A549 (cell line): ENCODE data around the gene NTNG2.

ENCODE experiments used
- ATOH8 ChIP-seq: fragments of 250-450 bp; sonication (Bioruptor Pico); IDR thresholded peaks from 2 replicates; pipeline ENCODE4 v1.5.0; 2020; ENCODE audit warnings: low read depth, mild to moderate bottlenecking, moderate library complexity
- BHLHE40 ChIP-seq: IDR thresholded peaks from 2 replicates; pipeline ENCODE4 v1.6.1; 2012; ENCODE audit warnings: low read depth, low read length, inconsistent platforms
- CEBPB ChIP-seq, 2 experiments: fragments of >200 bp in 1 of 2; sonication (Bioruptor Twin) in 1 of 2; formaldehyde crosslinking in 1 of 2; IDR thresholded peaks; 2 replicates each; pipeline ENCODE4 v1.6.1; 2012 to 2016
- CHD2 ChIP-seq: fragments of 150-350 bp; IDR thresholded peaks from 2 replicates; pipeline ENCODE4 v1.6.1; 2014; ENCODE audit warnings: low read length; ENCODE audit not compliant: partially characterized antibody
- CTCF ChIP-seq: fragments of >200 bp; sonication (Bioruptor Twin); formaldehyde crosslinking; IDR thresholded peaks from 3 replicates; pipeline ENCODE4 v1.5.1; 2016
- HEYL ChIP-seq: fragments of 250-450 bp; sonication (Bioruptor Pico); IDR thresholded peaks from 2 replicates; pipeline ENCODE4 v1.8.0; 2021; ENCODE audit warnings: mild to moderate bottlenecking, moderate library complexity
- JUN ChIP-seq, 2 experiments: fragments of >200 bp; sonication (Bioruptor Twin); formaldehyde crosslinking; IDR thresholded peaks; 2 replicates in 1 of 2; 3 replicates in 1 of 2; pipeline ENCODE4 v1.6.1; 2016 to 2017
- NR3C1 ChIP-seq: fragments of >200 bp; sonication (Bioruptor Twin); formaldehyde crosslinking; IDR thresholded peaks from 3 replicates; pipeline ENCODE4 v1.6.1; 2017
- PBX3 ChIP-seq: IDR thresholded peaks from 2 replicates; pipeline ENCODE4 v1.6.1; 2012
- POLR2A ChIP-seq: IDR thresholded peaks from 2 replicates; pipeline ENCODE4 v1.6.1; 2012; ENCODE audit warnings: mild to moderate bottlenecking, low read length
- RCOR1 ChIP-seq: fragments of 150-350 bp; IDR thresholded peaks from 2 replicates; pipeline ENCODE4 v1.6.1; 2014; ENCODE audit warnings: antibody characterized with exemption, low read length, low read depth
- SREBF2 ChIP-seq: fragments of 450-650 bp; IDR thresholded peaks from 2 replicates; pipeline ENCODE4 v1.6.1; 2014; ENCODE audit warnings: mild to moderate bottlenecking, moderate library complexity
- ZFP36 ChIP-seq: fragments of 450-650 bp; IDR thresholded peaks from 2 replicates; pipeline ENCODE4 v1.6.1; 2014; ENCODE audit warnings: borderline replicate concordance; ENCODE audit not compliant: partially characterized antibody

- no peak for TF ChIP-seq BHLHE40
- TF ChIP-seq SREBF2: no peak
- no peak for TF ChIP-seq NR3C1
- TF ChIP-seq ATOH8: no peak
- no peak for TF ChIP-seq HEYL
- no peak for TF ChIP-seq CEBPB (IDR thresholded peaks at IDR 0.05)
- TF ChIP-seq PBX3: no peak
- no peak for TF ChIP-seq JUN (IDR thresholded peaks at IDR 0.05)
- no peak for TF ChIP-seq RCOR1
- TF ChIP-seq POLR2A: no peak
- no peak for TF ChIP-seq CHD2
- no peak for TF ChIP-seq ZFP36
- no peak for TF ChIP-seq CTCF
Observed at GRCh38 chr9:132146039-132146438, 15.8 kb upstream of the NTNG2 start.
